ENCODE measurements around the gene DNASE1L2.

Gene DNASE1L2

GRCh38 chr16:2267913-2268666 is 31.8 kb downstream of the DNASE1L2 start, which contains the start of gene RNPS1:
Gene RNPS1 (minus strand): TSS chr16:2268126. CDS start chr16:2264643, 3,483 bp downstream.
- H3K4me3 ChIP-seq (ENCODE audit: low read length) = peak within 1 kb of the TSS; percentile 85
- peak; percentile 71 for DNase-seq (ENCODE audit: low read depth)
- TF ChIP-seq CTCF (conservative IDR thresholded peaks at IDR 0.05; ENCODE audit: low read depth, low read length) = no peak

- no peak for TF ChIP-seq CTCF (conservative IDR thresholded peaks at IDR 0.05; ENCODE audit: low read depth, low read length)
- DNase-seq (ENCODE audit: low read depth) = no peak
- no peak overlapping the region for H3K4me3 ChIP-seq (ENCODE audit: low read length)
Observed at GRCh38 chr16:2270070-2270462, 33.8 kb downstream of the DNASE1L2 start.

GRCh38 chr16:2270588-2271470 is 34.6 kb downstream of the DNASE1L2 start:
- DNase-seq (ENCODE audit: low read depth) = no peak
- no peak for TF ChIP-seq CTCF (conservative IDR thresholded peaks at IDR 0.05; ENCODE audit: low read depth, low read length)
- H3K4me3 ChIP-seq (ENCODE audit: low read length) = no peak overlapping the region

- H3K4me3 ChIP-seq (ENCODE audit: low read length) = no peak overlapping the region
Observed at GRCh38 chr16:2271848-2272461, 35.7 kb downstream of the DNASE1L2 start.

GRCh38 chr16:2273484-2273883 is 37.2 kb downstream of the DNASE1L2 start:
- DNase-seq (ENCODE audit: low read depth) = no peak
- TF ChIP-seq CTCF (conservative IDR thresholded peaks at IDR 0.05; ENCODE audit: low read depth, low read length) = no peak
- H3K4me3 ChIP-seq (ENCODE audit: low read length) = no peak overlapping the region

More at GRCh38 chr16:2271848-2272461, 35.7 kb downstream of the DNASE1L2 start:
- DNase-seq (ENCODE audit: low read depth) = no peak
- TF ChIP-seq CTCF (conservative IDR thresholded peaks at IDR 0.05; ENCODE audit: low read depth, low read length) = no peak

- no peak overlapping the region for H3K4me3 ChIP-seq (ENCODE audit: low read length)
- no peak for TF ChIP-seq CTCF (conservative IDR thresholded peaks at IDR 0.05; ENCODE audit: low read depth, low read length)
- DNase-seq (ENCODE audit: low read depth) = no peak
Observed at GRCh38 chr16:2273931-2274330, 37.7 kb downstream of the DNASE1L2 start.

Data from retinal pigment epithelial cell (primary cell).